SW 1271 (cell line): ENCODE data around the gene UNKL.
A peak's percentile ranks its signal among the peaks of the same experiment; 100 is the strongest.

Experiments used
- DNase-seq, 2 experiments: peaks; one replicate each; lab custom pipeline; 2025; lab: John Stamatoyannopoulos, UW

The UNKL gene

DNA sequence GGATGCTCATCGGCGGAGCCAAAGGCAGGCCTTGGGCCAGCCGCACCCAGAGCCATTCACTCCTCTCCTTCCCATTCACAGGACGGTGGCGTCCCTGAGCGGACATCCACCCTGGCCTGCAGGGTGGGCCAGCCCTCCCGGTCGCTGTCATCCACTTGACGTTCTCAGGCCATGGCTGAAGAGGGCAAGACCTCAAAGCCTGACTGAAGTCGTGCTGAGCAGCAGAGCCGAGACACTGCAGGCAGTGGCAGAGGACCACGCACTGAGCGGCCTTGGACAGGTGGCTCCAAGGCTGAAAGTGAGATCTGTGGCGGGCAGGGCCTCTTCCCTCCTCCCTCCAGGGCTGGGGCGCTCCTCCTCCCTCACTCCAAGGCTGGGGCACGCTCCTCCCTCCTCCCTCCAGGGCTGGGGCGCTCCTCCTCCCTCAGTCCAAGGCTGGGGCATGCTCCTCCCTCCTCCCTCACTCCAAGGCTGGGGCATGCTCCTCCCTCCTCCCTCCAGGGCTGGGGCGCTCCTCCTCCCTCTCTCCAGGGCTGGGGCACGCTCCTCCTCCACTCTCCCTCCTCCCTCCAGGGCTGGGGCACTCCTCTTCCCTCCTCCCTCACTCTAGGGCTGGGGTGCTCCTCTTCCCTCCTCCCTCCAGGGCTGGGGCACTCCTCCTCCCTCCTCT is 38.6 kb downstream of the UNKL start:
- no peak for DNase-seq

GRCh38 chr16:1375298-1375640 is 39.2 kb downstream of the UNKL start:
- DNase-seq = no peak

DNA sequence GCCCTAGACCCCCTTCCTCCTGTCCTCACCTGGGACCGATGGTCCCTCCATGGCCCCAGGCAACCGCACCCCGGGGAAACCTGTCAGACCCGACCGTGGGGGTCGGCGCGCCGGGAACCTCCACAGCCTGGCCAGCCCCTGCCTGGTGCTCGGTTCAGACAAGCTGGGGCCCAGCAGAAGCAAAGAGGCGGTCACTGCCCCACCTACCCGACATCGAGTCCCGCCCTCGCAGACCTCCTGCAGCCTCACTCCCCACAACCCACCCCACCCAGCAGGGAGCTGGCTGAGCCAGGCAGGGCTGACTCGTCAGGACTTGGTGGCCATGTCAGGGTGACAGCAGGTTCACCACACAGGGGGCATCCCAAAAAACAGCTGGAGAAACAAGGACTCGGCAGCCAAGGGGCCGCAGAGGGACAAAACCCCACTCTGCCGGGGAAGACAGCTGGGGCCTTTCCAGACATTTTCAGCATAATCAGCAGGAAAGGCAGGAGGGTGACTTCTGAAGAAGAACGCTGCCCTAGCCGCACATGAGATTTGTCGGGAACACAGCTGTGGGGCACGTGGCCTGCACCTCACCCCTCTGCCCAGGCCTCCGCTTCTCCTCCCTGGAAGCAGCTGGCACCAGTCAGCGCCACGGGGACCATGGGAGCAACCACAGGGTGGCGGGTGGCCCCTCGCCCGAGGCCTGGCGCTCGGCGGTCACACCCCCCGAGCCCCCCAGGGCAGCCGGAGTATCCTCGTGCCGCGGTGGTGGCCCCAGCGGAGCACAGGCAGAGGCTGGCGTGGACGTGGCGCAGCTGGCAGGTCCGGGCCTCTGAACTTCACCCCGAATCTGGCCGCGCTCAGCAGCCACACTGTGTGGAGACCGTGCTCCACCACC is 39.8 kb downstream of the UNKL start:
- DNase-seq = no peak

DNA sequence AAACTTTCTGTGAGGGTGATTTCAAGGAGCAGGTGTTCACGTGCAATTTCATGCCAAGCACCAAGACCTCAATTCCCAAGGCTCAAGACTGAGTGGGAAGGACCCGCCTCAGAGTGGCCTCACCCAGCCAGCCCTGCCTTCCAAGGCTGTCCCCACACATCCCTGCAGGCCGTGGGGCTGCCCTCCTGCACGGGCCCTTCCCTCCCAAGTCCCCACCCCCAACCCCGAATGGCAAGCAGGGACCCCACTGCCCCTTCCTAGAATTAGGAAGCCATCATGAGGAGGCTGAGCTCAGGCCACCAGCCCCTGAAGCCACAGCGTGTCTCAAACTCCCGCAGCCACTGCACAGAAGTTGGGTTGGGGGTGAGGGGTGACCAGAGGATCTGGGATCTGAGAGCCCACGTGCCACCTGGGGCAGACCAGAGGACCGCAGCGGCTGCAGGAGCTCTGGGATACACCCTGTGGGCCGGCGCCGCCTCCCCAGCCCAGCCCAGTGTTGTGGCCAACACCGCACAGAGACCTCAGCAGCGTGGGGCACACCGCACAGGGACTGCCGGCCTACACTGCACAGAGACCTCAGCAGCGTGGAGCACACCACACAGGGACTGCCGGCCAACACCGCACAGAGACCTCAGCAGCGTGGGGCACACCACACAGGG is 42.1 kb downstream of the UNKL start:
- no peak for DNase-seq

DNA sequence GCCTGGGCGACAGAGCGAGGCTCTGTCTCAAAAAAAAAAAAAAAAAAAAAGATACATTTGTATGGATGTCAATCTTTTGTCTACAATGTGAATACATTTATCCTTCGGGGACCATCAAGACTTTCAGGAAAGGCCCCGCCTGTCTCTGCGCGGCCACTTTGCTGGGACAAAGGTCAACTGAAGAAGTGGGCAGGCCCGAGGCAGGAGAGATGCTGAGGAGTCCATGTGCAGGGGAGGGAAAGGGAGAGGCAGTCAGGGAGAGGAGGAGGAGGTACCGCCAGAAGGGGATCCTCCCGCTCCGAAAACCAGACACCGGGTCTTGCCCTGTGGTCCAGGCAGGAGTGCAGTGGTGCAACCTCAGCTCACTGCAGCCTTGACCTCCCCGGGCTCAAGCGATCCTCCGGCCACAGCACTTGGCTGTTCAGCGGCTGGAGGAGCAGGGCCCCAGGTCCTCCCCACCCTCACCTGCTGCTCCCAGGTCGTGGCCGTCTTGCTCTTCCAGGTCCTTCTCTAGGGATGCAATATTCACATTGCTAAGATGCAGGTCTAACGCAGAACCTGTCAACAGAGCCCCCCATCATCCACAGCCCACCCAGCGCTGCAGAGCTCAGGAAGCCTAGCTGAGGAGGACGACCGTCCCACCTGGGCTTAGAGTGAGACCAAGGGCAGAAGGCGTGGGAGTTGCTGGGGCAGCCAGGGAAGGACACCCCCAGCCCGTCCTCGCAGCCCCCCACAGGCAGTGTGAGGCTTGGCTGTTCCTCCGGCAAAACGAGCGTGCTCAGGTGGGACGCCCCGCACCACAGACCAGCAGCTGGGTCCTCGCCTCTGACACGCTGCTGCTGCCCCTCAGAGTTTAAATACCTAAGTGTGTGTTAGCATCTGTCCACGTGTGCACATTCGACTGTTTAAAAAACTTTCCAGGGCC is 43.2 kb downstream of the UNKL start:
- DNase-seq = no peak

DNA sequence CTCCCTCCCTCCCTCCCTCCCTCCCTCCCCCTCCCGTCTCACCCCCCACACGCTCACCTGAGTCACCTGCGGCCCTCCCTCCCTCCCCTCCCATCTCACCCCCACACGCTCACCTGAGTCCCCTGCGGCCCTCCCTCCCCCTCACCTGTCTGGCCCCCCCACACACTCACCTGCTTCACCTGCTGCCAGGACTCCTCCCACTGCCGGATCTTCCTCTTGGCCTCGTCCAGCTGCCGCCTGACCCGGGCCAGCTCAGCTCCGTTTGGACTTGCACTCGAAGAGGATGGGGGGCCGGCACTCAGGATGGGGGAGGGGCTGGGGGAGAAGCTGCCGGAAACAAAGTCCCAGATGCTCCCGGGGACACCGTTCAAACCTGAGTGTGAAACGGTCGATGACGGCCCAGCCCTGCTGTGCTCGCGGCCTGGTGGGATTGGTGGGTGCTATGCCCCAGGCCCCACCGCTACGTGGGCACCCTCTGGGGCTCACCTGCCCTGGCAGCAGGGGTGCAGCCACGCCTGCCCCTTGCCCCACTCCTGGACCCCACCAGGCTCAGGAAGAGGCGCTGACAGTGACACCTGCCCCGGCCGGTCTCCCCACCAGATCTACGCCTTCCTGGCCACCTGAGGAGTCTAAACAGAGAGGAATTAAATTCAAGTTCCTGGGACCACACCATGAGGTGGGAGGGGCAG is 46.9 kb downstream of the UNKL start:
- DNase-seq = no peak

- DNase-seq = no peak
These were observed 47.7 kb downstream of the UNKL start for GRCh38 chr16:1366712-1367299.

GRCh38 chr16:1366060-1366711 is 48.3 kb downstream of the UNKL start:
- DNase-seq = no peak

- no peak for DNase-seq
These were observed 50.0 kb downstream of the UNKL start for GRCh38 chr16:1364510-1364909.

DNA sequence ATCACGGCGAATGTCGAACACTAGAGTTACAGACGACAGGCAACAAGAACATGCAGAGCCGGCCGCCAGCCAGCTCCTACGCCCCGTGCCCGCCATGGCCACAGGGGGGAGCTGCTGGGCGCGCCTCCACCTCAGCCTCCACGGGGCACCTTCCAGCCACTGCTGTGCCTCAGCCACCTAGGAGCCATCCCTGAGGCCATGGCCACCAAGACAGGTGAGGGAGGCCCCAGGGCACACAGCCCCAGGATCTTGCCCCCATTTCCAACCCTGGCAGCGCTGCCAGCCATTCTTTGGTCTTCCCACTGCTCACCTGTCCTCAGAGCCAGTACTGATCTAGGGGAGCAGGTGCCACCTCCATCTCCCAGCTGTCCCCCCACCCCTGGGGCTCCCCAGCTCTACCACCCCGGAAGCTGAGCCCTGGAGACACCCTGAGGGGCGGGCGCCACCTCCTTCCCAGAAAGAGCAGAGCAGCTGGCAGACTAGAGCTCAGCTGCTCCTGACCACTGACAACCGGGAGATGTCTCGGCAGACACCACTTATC is 50.9 kb downstream of the UNKL start:
- DNase-seq = no peak

DNA sequence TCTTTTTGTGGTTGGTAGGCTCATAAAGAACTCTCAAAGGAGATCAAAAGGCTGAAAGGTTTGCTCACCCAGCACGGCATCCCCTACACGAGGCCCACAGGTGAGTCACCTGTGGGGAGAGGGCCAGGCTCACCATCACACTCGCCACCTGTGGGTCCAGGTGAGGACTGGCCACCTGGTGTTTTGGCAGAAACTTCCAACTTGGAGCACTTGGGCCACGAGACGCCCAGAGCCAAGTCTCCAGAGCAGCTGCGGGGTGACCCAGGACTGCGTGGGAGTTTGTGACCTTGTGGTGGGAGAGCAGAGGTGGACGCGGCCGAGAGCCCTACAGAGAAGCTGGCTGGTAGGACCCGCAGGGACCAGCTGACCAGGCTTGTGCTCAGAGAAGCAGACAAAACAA is 51.7 kb downstream of the UNKL start:
- no peak for DNase-seq

DNA sequence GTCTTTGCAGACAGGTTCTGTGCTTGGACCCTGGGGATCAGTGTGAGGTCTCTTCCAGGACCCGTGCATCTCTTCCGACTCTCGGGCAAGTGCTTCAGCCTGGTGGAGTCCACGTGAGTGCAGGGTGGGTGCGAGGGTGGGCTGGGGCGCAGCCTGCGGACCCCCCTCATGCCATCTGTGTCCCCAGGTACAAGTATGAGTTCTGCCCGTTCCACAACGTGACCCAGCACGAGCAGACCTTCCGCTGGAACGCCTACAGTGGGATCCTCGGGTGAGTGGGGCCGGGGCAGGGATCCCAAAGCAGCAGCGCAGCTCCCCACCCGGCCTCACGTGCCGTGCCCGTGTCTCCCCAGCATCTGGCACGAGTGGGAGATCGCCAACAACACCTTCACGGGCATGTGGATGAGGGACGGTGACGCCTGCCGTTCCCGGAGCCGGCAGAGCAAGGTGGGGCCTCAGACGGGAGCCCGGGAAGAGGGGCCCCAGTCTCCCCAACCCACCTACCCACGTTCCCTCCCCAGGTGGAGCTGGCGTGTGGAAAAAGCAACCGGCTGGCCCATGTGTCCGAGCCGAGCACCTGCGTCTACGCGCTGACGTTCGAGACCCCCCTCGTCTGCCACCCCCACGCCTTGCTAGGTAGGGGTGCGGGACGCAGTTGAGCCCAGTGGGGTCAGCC is 52.7 kb downstream of the UNKL start:
- no peak for DNase-seq

- DNase-seq = no peak
These were observed 56.5 kb downstream of the UNKL start for GRCh38 chr16:1357906-1358566.

GRCh38 chr16:1356061-1356900 is 58.2 kb downstream of the UNKL start:
- DNase-seq = no peak

DNA sequence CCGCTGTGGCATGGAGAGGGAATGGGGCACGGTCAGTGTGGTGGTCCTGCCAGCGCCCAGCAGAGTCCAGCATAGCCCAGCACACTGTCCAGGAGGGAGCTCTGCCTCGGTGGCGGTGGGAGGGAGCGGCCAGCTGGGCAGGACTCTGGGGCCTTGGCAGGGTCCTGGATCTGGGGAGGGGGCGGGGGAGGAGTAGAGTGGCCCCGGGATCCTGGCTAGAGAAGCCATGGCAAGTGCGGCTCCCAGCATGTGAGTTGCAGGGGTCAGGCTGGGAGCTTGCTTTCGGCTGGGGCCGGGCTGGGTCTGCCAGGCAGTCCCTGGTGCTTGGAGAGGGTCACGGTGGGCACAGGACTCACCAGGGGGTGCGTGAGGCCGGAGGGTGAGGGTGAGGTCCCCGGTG is 58.9 kb downstream of the UNKL start:
- no peak for DNase-seq

DNA sequence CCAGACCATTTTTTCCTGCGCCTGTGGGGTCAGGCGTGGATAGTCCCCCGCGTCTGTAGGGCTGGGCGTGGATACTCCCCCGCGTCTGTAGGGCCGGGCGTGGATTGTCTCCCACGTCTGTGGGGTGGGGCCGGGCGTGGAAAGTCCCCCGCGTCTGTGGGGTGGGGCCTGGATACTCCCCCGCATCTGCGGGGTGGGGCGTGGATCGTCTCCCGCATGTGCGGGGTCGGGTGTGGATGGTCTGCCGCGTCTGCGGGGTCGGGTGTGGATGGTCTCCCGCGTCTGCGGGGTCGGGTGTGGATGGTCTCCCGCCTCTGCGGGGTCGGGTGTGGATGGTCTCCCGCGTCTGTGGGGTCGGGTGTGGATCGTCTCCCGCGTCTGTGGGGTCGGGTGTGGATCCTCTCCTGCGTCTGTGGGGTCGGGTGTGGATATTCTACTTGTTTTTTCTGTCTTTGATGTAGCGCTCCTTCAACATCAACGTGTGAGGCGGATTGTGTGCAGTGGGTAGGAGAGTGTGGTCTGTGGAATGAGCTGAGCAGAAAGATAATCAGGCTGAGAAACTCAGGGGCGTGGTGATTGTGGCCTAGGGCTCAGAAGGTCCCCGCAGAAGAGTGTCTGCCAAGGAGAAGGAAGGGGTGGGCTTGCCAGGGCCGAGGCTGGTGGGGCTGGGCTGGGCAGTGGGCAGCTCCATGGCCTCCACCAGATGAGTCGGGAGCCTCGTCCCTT is 59.5 kb downstream of the UNKL start:
- DNase-seq = no peak

DNA sequence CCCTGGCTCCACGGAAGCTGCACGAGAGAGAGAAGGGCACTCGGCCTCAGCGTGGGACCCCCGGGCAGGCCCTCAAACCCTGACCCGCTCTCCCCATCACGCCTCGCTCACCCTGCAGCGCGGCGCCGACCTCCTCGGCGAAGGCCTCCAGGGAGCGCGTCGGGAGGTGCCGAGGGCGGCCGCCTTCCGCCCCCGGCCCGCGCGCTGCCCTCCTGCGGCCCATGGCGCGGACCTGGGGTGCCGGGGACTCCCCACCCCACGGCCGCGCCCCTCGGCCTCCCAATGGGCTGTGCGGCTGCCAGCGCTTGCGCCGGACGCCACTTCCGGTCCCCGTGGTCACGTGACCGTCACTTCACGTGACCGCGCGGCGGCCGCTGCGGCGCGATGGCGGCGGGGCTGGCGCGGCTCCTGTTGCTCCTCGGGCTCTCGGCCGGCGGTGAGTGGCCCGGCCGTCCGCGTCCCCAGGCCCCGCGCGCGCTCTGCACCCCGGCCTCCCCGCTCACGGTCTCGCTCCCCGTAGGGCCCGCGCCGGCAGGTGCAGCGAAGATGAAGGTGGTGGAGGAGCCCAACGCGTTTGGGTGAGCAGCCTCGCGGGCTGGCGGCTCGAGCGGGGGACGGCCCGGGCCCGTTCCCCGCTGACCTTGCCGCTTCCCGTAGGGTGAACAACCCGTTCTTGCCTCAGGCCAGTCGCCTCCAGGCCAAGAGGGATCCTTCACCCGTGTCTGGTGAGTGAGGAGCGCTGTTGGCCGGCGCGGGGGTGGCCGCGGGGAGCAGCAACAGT is 62.7 kb downstream of the UNKL start, which contains the start of the genes GNPTG and TSR3:
Gene GNPTG (plus strand): TSS at position 350 of the 781 bp plus-strand sequence. CDS start 35 bp downstream, at position 385.
Gene TSR3 (minus strand): TSS at position 297 of the 781 bp plus-strand sequence. CDS start 74 bp downstream, at position 223.
- DNase-seq = peak in 1 of 2 experiments; percentile 44
